Measurements from ENCODE around the gene BLNK. TPM values are rescaled to one million over a fixed set of nuclear protein-coding genes. Genes with fewer than 3 reads are reported as not detected.

BLNK gene
- total RNA-seq, 1 experiment from 2014 or later, result not detected

- Histone ChIP-seq H3K4me1 (ENCODE audit: insufficient read depth, low read length, poor library complexity, severe bottlenecking) (no peaks in the 10 kb centered on the region), H3K27me3 (replicated peaks; ENCODE audit: insufficient read depth, low read depth, low read length, poor library complexity) (no peaks in the 10 kb centered on the region), H3K36me3 (ENCODE audit: insufficient read depth, low read length, poor library complexity, severe bottlenecking) (no peaks in the 10 kb centered on the region), H3K9me3 (ENCODE audit: low read depth, low read length, poor library complexity, severe bottlenecking) (no peaks in the 10 kb centered on the region), H3K4me3 (ENCODE audit: low read depth, low read length, poor library complexity, severe bottlenecking) (no peak overlapping the region), H3K27ac (ENCODE audit: low read depth, low read length, poor library complexity, severe bottlenecking) (no peak overlapping the region)
- intact Hi-C loops (cut with micrococcal nuclease; ENCODE audit: unreplicated experiment), result no loop called here
- BruUV-seq (replicated peaks), result no TSS peak
- CTCF ChIA-PET, result no interaction called here
- TF ChIP-seq CTCF (conservative IDR thresholded peaks at IDR 0.05; ENCODE audit: low read depth, low read length), result no peak
- POLR2A ChIA-PET (ENCODE audit: low non-redundant PET), result no interaction called here
- no peak for DNase-seq (ENCODE audit: low spot score)
Measured at GRCh38 chr10:96222441-96222840, 48.9 kb downstream of the BLNK start.

- no peak for TF ChIP-seq CTCF (conservative IDR thresholded peaks at IDR 0.05; ENCODE audit: low read depth, low read length)
- no peak for TF ChIP-seq EZH2 (IDR thresholded peaks at IDR 0.05; ENCODE audit: borderline replicate concordance, low read depth, low read length, poor library complexity, severe bottlenecking)
- no peaks in the 10 kb centered on the region for H3K27me3 ChIP-seq (replicated peaks; ENCODE audit: insufficient read depth, low read depth, low read length, poor library complexity)
- no peaks in the 10 kb centered on the region for H3K4me1 ChIP-seq (ENCODE audit: insufficient read depth, low read length, poor library complexity, severe bottlenecking)
- ChIA-PET POLR2A (ENCODE audit: low non-redundant PET) (interaction anchor here (0.7 kb wide), 1 partner anchor 26 kb away, joined by 3 read pairs; no protein-coding TSS in a partner anchor), CTCF (no interaction called here)
- no peak overlapping the region for H3K4me3 ChIP-seq (ENCODE audit: low read depth, low read length, poor library complexity, severe bottlenecking)
- no peaks in the 10 kb centered on the region for H3K9me3 ChIP-seq (ENCODE audit: low read depth, low read length, poor library complexity, severe bottlenecking)
- no peak for DNase-seq (ENCODE audit: low spot score)
- no peaks in the 10 kb centered on the region for H3K36me3 ChIP-seq (ENCODE audit: insufficient read depth, low read length, poor library complexity, severe bottlenecking)
- intact Hi-C loops (cut with micrococcal nuclease; ENCODE audit: unreplicated experiment), result no loop called here
- no TSS peak for BruUV-seq (replicated peaks)
- no peak overlapping the region for H3K27ac ChIP-seq (ENCODE audit: low read depth, low read length, poor library complexity, severe bottlenecking)
Measured at GRCh38 chr10:96218826-96219225, 52.5 kb downstream of the BLNK start.

- Histone ChIP-seq H3K27me3 (replicated peaks; ENCODE audit: insufficient read depth, low read depth, low read length, poor library complexity) (no peaks in the 10 kb centered on the region), H3K9me3 (ENCODE audit: low read depth, low read length, poor library complexity, severe bottlenecking) (no peaks in the 10 kb centered on the region), H3K4me1 (ENCODE audit: insufficient read depth, low read length, poor library complexity, severe bottlenecking) (no peaks in the 10 kb centered on the region), H3K27ac (ENCODE audit: low read depth, low read length, poor library complexity, severe bottlenecking) (no peak overlapping the region), H3K4me3 (ENCODE audit: low read depth, low read length, poor library complexity, severe bottlenecking) (no peak overlapping the region), H3K36me3 (ENCODE audit: insufficient read depth, low read length, poor library complexity, severe bottlenecking) (no peaks in the 10 kb centered on the region)
- BruUV-seq (replicated peaks), result no TSS peak
- POLR2A ChIA-PET (ENCODE audit: low non-redundant PET), result no interaction called here
- intact Hi-C loops (cut with micrococcal nuclease; ENCODE audit: unreplicated experiment), result no loop called here
- TF ChIP-seq EZH2 (IDR thresholded peaks at IDR 0.05; ENCODE audit: borderline replicate concordance, low read depth, low read length, poor library complexity, severe bottlenecking) (no peak), CTCF (conservative IDR thresholded peaks at IDR 0.05; ENCODE audit: low read depth, low read length) (no peak)
- CTCF ChIA-PET, result no interaction called here
- no peak for DNase-seq (ENCODE audit: low spot score)
Measured at GRCh38 chr10:96217711-96218110, 53.7 kb downstream of the BLNK start.

Measured in A673 (cell line).